NCI-H187 (cell line): ENCODE measurements around the gene PPIL6.

Source experiments
- DNase-seq, 2 experiments: peaks; one replicate each; lab custom pipeline; 2025; lab: John Stamatoyannopoulos, UW

PPIL6 gene

DNA sequence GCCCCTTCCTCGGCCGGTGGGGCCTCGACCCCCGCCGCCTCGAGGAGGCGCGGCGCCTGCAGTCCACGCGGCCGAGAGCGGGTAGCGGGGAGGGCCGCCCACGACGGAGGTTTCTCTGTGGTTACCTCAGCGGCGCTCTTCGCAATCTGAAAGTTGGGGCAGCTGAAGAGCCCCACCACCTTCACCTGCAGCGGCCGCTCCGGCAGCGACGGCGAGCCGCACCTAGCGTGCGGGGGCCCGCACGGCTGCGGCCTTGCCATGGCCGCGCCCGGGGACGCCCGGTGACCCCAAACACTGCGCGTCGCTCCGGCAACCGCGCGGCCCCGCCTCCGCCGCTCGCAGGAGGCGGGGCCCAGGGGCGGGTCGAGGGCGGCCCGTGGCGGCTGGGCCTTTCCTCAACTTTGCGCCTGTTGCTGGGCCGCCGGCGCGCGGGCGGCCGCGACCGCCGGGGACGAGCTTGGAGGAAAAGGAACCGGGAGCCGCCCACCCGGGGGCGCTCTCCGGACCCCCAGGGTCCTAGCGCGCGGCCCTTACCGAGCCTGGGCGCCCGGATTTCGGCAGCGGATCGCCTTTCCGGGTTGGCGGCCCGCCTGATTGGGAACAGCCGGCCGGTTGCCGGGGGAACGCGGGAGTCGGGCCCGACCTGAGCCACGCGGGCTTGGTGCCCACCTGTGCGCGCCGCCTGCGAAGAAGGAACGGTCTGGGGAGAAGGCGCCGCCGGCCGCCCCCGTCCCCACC, at the start of gene PPIL6, which contains the start of gene SMPD2:
Gene PPIL6, minus strand, starts transcription at position 298 of the 738 bp plus-strand sequence. Its CDS starts 38 bp downstream, at position 260.
Gene SMPD2, plus strand, starts transcription at position 394 of the 738 bp plus-strand sequence. CDS start 398 bp downstream, outside the sequence.
- DNase-seq, result peak; percentile 58 to 69

GRCh38 chr6:109488001-109488400, 47.6 kb upstream of the PPIL6 start:
- no peak for DNase-seq

DNA sequence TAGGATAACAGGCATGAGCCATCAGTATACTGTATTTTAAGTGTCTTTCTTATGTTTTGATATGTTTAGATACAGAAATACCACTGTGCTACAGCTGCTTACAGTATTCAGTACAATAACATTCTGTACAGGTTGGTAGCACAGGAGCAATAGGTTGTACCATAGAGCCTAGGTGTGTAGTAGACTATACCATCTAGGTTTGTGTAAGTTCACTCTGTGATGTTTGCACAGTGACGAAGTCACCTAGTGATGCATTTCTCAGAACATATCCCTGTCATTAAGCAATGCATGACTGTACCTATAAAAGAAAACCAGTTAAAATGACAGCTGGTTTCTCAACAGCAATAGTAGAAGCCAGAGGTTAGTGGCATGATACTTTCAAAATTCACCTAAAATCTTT, 45.6 kb upstream of the PPIL6 start:
- DNase-seq, result no peak

DNA sequence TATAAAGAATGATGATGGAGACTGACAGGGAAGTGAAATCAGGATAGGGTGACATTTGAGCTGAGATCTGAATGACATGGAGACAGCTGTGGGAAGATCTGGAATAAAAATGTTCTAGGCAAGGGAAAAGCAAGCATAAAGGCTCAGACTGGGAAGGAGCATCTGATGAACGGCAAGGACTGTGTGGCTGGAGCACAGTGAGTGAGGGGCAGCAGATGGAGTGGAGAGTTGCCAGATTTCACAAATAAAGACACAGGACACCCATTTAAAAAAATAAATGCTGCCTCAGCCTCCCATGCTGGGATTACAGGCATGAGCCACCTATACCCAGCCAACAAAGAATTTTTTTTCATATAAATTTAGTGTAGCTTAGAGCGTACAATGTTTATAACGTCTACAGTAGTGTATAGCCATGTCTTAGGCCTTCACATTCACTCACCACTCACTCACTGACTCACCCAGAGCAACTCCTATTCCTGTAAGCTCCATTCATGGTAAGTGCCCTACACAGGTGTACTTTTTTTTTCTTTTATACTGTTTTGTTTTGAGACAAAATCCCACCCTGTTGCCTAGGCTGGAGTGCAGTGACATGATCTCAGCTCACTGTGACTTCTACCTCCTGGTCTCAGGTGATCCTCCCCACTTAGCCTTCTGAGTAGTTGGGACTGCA, 45.0 kb upstream of the PPIL6 start:
- DNase-seq, result no peak

GRCh38 chr6:109484122-109484521, 43.7 kb upstream of the PPIL6 start:
- DNase-seq, result no peak

DNA sequence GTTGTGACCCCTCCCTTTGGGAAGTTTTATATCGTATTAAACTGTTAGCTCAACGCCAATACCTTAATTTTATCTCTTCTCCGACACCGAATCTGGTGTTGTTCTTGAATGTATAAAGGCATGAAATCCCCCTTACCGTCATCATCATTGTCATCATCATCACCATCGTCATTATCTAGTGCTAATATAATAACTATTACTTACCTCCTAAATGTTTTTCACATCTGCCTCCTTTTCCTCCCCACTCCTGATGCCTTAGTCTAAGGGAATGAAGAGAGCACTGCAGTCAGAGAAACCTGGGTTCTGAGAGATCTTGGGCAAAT, 43.3 kb upstream of the PPIL6 start:
- DNase-seq, result no peak

DNA sequence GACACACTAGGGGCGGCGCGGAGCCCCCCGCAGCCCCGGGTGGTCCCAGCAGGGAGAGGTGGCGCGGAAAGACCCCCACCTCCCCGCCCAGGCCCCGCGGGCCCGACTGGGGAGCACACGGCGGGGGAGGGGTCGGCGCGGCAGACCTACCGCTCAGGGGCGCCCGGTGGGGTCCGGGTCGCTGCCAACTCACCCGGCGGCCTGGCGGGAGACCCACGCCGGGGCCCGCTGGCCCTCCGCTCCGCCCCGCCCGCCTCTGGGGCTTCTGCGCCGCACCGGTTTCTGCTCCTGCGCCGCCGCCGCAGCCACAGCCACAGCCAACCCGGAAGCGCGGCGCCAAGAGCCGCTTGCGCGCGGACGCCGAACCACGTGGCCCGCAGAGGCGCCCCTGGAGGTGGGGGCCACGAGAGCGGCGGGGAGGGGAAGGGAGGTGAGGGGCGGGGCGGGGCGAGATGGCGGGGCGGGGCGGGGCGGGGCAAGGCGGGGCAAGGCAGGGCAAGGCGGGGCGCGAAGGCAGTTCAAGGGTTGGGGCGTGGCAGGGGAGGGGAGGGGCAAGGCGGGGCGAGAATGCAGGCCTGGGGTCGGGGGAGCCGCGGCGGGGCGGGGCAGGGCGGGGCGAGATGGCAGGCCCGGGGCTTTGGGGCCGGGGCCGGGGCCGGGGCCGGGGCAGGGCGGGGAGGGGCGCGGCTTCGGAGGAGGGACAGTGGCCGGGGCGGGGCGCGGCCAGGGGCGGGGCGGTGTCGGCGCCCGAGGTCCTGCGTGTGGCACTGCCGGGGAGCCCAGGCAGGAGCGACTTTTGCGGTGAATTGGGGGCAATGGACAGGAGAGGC, 42.7 kb upstream of the PPIL6 start, which contains the start of gene ZBTB24:
Gene ZBTB24, minus strand, starts transcription at position 315 of the 830 bp plus-strand sequence. CDS start 1,193 bp downstream, outside the sequence.
- DNase-seq, result peak; percentile 80 to 92

DNA sequence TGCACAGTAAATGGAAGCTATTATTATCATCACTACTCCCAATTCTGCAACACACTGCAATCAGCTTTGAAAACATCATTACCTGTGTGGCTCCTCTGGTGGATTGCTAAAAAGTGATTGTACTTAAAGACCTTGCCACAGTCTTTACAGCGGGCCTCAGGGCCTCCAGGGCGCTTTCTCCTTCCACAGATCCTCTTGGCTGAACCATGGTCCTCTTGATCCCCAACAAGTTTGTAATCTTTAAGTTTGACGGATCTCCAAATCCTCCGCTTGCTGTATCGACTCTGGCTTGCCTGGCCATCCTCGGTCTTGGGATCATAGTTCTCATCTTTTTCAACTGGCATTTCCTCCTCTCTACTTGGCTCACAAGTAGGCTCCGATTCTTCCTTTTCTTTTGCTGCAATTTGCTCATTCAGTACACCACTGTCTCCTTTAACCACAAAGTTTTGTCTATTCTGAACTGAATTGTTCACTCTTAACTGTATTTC, 40.6 kb upstream of the PPIL6 start:
- no peak for DNase-seq

GRCh38 chr6:109478841-109479624, 38.6 kb upstream of the PPIL6 start:
- no peak for DNase-seq

GRCh38 chr6:109478222-109478805, 37.9 kb upstream of the PPIL6 start:
- no peak for DNase-seq

DNA sequence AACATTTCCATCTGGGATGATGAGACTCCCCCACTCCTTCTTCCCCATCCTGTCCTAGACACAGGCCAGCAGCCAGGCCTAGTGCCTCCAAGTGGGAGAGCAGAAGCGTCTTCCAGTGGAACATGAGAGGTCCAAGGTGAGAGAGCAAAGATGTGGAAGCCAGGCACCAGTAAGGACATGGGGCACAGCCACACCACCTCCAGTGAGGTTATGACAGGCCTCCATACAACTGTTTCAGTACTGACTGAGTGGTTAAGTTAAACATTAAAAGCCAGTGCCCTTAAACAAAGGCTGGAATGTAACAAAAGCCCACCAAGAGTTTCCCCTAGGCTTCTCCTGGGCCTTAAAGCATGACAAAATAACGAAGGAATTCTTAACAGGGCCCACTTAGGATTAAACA, 37.3 kb upstream of the PPIL6 start:
- no peak for DNase-seq

DNA sequence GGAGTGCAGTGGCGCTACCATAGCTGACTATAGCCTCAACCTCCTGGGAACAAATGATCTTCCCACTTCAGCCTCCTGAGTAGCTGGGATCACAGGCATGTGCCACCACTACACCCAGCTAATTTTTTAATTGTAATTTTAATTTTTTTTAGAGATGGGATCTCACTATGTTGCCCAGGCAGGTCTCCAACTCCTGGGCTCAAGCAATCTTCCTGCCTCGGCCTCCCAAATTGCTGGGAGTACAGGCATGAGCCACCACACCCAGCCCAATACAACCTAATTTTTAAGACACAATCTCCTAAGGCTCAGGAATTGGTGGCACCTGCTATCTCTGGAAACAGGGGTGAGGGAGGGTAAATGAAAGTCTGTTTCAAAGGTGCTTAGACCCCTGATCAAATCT, 36.8 kb upstream of the PPIL6 start:
- DNase-seq, result no peak

DNA sequence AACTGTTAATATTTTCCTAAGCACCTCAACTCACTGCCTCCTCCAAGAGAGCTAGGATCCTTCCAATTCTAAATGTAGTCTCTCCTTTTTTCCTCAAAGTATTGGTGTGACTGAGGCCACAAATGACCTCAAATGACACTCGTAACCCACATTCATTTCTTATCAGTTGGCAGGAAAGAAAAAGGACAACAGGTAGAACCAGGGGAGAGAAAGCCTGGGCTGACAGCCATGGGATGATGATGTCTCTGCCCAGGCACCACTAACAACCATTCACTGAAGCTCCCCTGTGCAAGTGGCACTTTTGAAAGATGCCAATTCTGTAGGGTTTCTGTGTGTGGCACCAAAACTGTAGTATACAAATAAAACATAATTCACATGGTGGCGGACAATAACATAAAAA, 35.2 kb upstream of the PPIL6 start:
- DNase-seq, result no peak

DNA sequence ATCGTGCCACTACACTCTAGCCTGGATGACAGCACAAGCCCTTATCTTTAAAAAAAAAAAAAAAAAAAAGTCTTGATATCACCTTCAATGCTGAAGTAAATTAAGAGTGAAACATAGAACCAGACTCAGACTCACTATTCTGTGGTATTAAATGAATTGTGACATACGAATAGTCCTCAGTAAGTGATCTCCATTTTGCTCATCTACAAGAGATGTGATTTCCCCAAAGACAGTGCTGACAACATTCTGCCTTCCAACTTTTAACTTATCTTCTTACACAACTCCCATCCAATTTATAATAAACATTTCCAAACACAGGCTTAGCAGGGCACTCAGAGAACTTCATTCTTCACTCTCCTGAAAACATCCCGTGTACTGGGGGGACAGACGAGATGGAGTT, 34.6 kb upstream of the PPIL6 start:
- no peak for DNase-seq

- no peak for DNase-seq
Measured at GRCh38 chr6:109473120-109473519, 32.7 kb upstream of the PPIL6 start.

DNA sequence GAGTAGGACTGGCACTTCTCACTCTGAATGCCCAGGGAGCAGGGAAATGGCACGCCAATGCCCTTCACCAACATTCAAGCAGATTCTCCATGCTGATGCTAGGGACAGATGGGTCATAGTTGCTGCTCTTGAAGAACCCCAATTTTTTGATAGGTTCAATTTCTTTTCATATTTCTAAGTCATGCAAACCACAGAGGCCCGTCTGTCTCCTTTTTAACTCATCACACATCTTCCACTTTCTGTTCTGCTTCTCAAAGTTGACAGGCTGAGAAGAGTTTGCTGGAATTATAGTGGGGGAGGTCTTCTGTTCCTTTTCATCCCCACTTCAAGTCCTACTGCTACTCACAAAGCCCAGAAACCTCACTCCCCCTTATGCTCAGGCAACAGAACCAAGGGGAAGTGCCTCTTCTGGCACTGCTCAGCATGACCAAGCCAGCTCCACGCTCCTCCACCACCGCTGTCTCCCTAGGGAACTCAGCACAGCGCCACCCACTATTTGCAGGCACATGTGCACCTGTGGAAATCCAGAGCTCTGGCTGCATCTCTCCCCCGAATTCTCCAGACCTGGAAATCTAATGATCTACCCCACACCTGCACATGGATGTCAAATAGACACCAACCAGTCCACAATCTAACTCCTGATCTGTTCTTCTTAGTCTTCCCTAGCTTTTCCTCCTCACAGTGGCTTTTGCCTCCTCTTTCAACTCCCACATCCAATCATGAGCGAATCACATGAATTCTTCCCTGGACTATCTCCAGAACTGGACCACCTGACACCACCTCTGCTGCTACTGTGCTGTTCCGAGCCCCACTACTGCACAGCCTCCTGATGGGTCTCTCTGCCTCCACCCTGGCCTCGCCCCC, 31.9 kb upstream of the PPIL6 start:
- no peak for DNase-seq

DNA sequence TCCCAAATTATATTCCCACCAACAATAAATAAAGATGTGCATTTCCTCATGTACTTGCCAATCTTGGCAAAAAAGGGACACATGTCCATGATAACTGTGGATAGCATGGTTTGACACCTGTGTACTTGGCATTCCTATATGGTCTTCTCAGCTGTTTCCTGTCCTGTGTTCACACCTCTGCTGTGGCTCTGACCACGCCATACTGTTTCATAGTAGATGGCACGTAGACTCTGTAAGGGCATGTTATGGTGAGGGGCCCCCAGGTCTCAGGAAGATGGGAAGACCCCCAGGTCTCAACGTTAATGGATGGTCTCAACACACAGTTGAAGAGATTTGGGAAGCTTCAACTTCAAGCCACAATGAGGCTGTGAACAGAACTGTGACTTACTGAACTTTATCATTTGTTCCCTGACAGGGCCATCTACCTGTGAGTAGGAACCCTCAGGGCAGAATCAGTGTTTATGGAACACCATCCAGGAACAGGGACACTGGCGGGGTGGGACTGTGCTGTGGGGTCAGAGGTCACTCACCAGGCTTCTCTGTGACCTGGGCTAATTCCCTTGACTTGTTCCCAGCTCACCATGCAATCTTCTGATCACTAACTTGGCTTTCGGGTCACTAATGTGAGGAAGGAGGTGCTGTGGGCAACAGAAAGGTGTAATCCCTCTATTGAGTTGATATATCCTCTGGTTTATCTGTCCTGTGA, 30.8 kb upstream of the PPIL6 start:
- no peak for DNase-seq

DNA sequence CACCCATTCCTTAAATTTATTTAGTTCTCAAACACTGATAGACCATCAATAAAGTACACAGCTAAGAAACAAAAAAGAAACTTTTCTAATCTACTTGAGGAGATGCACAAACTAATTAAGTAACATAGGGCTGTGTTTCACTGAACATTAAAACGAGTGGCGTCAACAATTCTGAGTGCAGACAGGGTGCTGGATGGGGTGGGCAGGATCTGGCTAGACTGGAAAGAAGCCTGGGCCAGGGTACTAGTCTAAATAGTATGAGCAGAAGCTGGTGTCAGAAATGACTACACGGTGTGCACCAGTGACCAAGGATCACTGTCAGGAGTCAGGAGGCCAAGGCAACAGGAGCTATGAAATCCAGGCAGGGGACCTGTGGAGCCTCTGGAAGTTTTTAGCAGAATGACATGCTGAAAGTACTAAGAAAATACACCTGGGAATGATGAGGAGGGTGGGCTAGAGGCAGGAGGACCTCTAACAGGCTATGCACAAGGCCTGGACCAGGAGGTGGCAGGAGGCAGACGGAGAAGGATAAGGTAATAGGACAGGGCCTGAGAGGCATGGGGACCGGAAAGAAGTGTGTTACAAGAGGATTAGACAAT, 29.3 kb upstream of the PPIL6 start:
- no peak for DNase-seq

GRCh38 chr6:109467696-109468095, 27.3 kb upstream of the PPIL6 start:
- DNase-seq, result no peak
